GOT3 (cell line): ENCODE results near the gene NKX2-1.
"Not testable (repeated sequence)": the region's sequence is repeated elsewhere in the genome, so short reads cannot be mapped to it uniquely, and the experiment has no call there.

Experiments
- DNase-seq: peaks from one replicate; lab custom pipeline; 2025; ENCODE audit warnings: mixed read lengths; lab: John Stamatoyannopoulos, UW

Gene NKX2-1

GRCh38 chr14:36519431-36520321, at the start of gene NKX2-1:
TSS of gene NKX2-1 (minus strand) at chr14:36520232. CDS start at chr14:36520129, 103 bp downstream.
- no peak for DNase-seq

DNA sequence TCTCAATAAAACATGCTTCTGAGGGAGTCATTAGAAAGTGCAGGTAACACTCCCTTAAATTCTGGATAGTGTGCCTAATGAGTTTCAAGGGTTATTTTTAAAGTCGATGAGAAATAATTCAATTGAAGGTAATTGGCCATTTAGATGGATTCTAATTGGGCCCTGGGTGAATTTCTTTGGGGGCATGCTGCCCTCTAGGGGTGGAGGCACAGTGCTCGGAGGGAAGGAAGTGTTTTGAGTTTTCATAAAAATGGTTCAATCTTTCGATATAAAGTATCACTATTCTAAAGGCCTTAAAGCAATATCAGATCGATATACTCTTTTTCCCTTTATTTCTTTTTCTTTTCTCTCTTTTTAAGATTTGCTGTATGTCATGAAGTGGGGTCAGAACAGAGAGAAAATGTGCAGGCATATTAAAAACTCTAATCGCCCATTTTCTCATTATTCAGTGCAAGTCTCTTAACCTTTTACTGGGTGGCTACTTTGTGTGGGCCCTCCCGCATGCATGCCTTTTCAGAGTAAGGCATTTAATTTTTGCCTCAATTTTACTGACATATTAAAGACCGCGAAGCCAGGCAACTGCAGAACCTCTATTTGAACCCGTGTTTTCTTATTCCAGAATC, 36.9 kb upstream of the NKX2-1 start:
- no peak for DNase-seq

GRCh38 chr14:36555998-36556743, 36.1 kb upstream of the NKX2-1 start:
- no peak for DNase-seq

- DNase-seq: no peak
Observed at GRCh38 chr14:36553656-36554260, 33.7 kb upstream of the NKX2-1 start.

DNA sequence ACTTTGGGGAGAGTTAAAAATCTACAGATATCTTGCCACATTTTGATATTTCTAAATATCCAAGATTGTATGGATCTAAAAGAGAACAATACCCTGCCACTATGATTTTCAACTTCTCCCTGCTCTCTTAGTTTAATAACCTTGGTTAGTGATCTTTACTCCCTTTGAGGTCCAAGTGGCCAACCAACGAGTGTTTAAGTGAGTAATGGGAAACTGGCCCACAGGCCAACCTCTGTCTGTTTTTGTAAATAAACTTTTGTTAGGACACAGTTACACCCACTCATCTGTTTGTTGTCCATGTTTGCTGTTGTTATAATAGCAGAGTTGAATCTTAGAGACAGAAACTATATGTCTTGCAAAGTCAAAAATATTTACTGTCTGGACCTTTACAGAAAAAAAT, 30.9 kb upstream of the NKX2-1 start:
- no peak for DNase-seq

DNA sequence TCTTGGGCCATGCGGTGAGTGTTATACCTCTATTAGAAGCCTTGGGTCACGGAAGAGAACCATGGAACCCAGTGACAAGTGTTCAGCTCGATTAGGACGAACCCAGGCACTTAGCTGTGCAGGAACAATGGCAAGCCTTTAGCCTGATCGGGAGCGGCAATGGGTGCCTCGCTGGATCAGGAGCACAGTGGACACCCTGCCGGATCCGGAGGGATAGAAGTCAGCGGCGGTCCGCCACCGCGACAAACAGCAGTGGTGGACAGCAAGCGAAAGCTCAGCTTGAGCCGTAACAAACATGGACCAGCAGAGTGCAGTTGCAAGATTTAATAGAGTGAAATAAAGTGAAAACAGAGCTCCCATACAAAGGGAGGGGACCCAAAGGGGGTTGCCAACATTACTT, 24.2 kb upstream of the NKX2-1 start:
- DNase-seq: not testable (repeated sequence)

GRCh38 chr14:36538051-36538450, 18.0 kb upstream of the NKX2-1 start:
- DNase-seq: no peak

GRCh38 chr14:36529062-36529461, 9.0 kb upstream of the NKX2-1 start:
- no peak for DNase-seq

DNA sequence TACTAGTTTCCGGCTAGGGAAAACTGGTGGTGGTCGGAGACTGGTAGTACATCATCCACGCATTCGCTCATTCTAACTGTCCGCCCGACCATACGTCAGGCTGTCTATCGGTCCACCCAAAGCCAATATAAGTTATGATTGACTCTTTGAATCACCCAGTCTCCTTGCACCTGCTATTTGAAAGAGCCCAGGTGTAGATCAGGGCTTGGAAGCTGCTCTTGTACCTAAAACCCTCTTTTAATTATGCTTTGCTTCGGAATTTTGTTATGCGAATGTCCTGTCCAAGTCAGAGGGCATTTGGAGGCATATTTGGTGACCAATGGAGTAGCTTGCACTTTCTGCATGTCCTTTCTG, 5.7 kb upstream of the NKX2-1 start:
- no peak for DNase-seq

DNA sequence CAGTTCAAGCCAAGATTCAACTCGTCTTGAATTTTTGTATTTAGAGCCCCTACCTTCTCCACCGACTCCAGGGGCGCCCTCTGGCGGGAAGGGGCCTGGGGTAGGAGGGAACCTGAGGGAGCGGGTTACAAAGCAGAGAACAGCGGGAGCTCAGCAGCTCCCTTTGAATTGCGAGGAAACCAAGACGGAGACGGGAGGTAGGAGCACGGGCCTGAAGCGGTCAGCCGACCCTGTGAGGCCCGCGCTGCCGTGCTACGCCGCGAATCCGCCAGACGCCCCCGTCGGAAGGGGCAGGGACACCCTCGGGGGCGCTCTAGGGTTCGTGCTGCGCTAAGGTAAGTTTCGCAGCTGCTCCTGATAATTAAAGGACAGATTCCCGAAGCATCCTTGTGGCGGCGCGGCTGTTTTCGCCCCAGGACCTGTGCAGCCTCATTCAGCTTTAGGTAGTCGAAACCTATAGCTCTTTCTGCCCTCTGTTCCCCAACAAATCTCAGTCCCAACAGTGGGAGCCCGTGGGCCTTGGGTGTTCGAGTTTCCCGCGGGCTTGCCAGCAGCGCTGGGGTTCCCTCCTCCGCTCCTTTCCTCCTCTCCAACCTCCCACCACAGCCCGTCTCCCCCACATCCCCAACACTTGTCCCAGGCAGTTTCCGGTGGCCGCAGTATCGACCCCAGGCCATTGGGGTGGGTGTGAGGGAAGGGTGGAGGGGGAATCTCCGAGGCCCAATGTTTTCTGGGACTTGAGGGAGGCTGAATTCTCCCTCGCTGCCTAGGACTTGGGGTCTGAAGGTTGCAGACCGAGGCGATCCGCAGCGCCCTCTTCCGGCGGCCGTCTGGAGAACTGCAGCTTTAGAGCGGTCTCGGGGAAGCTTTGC, 5.1 kb upstream of the NKX2-1 start:
- DNase-seq: no peak

- no peak for DNase-seq
Observed at GRCh38 chr14:36524220-36524837, 4.3 kb upstream of the NKX2-1 start.

- DNase-seq: no peak
Observed at GRCh38 chr14:36522972-36523715, 3.1 kb upstream of the NKX2-1 start.

- DNase-seq: no peak
Observed at GRCh38 chr14:36522347-36522971, 2.4 kb upstream of the NKX2-1 start.

- DNase-seq: no peak
Observed at GRCh38 chr14:36521598-36522345, 1.7 kb upstream of the NKX2-1 start.

DNA sequence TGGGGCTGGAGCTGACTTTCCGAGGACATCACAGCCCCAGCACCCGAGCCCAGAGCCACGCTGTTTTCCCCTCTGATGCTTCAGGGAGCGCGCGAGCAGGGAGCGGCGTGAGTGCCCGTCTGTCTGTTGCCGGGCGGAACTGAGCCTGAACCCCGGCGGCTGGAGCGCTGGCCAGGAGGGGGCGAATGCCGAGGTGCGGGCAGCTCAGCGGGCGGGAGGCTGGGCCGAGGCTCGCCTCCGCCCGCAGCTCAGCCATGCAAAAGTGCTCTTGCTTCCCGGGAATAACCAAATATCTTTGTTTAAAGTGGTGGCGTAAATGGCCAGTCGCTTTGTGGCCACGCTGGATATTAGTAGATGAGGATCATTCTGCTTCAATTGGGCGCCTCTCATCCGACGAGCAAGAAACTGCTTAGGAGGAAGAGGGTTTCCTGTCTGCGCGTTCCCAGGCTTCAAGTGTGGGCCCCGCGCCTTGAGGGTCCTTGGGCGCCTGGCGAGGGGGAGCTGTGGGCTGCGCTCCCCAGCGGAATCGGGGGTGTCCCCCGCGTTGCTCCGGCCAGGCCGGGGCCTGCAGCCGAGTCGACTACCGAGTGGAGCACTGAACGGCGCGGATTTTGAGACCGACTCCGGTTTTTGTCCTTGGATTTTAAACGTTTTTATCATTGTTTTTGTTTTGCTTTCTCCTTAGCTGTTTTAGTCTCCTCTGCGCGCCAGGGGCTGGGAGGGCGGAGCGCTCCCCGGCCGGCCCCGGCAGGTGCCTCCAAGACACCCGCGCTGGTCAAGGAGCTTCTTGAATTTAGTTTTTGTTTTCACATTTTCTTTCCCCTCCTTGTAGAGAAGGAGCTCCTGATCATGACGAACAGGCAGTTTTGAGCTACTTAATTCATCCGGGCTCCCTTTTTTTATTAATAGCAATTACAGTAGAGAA, 831 bp upstream of the NKX2-1 start:
- no peak for DNase-seq

DNA sequence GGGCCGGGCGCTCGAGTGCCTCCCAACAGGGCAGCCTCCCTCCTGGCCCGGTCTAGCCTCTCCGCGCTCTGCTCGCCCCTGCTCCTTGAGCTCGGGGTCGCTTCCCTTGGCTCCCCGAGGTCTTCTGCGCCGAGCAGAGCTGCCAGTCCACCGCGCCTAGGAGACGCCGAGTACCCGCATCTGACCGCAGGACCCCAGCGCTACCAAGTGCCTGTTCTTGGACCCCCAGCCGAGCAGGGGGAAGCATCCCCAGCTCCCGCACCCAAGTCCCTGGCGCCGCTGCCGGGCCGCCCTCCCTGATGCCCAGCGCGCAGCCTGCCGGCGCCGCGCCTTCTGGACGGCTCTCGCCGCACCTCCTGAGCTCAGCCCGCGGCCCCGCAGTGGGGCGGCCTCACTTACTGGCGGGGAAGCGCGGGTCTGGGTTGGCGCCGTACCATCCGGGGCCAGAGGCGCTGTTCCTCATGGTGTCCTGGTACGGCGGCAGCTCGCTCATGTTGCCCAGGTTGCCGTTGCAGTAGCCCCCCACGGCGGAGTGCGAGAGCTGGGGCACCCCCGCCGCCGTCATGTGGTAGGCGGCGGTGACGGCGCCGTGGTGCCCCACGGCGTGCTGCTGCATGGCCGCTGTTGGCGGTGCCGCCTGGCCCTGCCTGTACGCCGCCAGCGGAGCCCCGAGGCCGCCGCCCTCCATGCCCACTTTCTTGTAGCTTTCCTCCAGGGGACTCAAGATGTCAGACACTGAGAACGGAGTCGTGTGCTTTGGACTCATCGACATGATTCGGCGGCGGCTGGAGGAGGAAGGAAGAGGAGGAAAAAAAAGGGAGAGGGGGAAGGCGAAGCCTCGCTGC, 1.2 kb downstream of the NKX2-1 start:
- DNase-seq: no peak

GRCh38 chr14:36518031-36518585, 1.9 kb downstream of the NKX2-1 start:
- no peak for DNase-seq
